ENCODE measurements around the gene NSA2.

DNA sequence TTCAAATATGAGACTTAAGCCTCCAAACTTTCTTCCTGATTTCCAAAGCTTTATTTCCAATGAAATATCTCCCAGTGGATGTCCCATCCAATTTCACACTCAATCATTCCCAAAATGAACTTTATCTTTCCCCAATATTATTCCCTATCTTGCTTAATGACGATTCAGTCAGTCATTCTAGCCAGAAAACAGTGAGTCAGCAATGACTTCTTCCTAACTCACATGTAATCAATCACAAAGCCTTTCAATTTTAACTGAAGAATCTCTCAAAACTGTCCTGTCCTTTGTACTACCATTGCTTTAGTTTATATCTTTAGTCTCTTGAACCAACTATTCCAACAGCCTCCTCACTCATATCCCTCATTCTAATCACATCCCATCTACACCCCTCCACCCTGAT lies 34.9 kb downstream of the NSA2 start:
- TF ChIP-seq EZH2 (IDR thresholded peaks at IDR 0.05; ENCODE audit: borderline replicate concordance, low read depth, low read length, poor library complexity, severe bottlenecking): no peak
- TF ChIP-seq, protein P1, sequence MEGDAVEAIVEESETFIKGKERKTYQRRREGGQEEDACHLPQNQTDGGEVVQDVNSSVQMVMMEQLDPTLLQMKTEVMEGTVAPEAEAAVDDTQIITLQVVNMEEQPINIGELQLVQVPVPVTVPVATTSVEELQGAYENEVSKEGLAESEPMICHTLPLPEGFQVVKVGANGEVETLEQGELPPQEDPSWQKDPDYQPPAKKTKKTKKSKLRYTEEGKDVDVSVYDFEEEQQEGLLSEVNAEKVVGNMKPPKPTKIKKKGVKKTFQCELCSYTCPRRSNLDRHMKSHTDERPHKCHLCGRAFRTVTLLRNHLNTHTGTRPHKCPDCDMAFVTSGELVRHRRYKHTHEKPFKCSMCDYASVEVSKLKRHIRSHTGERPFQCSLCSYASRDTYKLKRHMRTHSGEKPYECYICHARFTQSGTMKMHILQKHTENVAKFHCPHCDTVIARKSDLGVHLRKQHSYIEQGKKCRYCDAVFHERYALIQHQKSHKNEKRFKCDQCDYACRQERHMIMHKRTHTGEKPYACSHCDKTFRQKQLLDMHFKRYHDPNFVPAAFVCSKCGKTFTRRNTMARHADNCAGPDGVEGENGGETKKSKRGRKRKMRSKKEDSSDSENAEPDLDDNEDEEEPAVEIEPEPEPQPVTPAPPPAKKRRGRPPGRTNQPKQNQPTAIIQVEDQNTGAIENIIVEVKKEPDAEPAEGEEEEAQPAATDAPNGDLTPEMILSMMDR (conservative IDR thresholded peaks at IDR 0.05; ENCODE audit: low read depth, low read length): no peak
